Neural progenitor cell (in vitro differentiated cells): ENCODE results near the gene PPP2R2D.

ENCODE experiments used
- EZH2phosphoT487 ChIP-seq: fragments of 200-600 bp; sonication (generic); IDR thresholded peaks from 2 replicates; pipeline ENCODE4 v1.6.1; 2017; ENCODE audit warnings: antibody characterized with exemption
- TF ChIP-seq, protein P1 (sequence below): fragments of 200-600 bp; sonication (generic); IDR thresholded peaks from 2 replicates; pipeline ENCODE4 v1.5.1; 2017; ENCODE audit warnings: antibody characterized with exemption, mild to moderate bottlenecking

DNA sequence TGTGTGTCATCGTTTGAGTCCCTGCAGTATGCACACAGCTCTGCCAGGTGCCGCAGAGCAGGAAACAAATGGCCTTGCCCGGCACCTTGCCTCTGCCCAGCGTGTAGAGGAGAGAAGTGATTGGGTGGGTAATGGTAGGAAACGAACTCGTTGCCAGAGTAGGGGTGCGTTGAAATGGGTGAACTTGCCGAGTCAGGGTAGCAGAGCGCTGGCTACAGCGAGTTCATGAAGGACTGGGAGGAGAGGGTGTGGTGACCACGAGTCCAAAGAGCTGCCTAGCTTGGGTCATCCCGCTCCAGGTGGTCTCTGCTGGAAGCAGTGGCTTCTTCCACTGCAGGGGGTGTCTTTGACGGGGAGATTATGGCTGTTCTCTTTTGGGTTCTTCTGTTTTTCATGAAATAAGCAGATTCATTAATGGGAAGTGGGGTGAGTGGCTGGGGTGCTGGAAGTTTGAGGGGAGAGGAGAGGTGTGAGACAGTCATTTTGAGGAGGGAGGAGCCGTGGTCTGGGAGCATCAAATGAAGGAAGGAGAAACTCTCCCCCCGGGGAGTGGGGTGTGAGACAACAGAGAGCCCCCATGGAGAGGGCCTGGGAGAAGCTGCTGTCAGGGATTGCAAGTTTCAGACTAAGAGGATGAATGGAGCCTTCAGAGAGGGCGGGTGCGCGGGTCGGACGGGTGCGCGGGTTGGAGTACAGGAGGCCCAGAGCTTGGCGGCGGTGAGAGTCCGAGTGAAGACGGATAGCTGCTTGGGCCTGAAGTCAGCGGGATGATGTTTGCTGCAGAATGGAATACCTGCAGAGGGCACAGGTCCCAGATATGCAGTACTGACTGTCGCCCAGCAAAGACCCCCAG is 26.2 kb downstream of the PPP2R2D start:
- TF ChIP-seq EZH2phosphoT487 = no peak
- TF ChIP-seq, protein P1, sequence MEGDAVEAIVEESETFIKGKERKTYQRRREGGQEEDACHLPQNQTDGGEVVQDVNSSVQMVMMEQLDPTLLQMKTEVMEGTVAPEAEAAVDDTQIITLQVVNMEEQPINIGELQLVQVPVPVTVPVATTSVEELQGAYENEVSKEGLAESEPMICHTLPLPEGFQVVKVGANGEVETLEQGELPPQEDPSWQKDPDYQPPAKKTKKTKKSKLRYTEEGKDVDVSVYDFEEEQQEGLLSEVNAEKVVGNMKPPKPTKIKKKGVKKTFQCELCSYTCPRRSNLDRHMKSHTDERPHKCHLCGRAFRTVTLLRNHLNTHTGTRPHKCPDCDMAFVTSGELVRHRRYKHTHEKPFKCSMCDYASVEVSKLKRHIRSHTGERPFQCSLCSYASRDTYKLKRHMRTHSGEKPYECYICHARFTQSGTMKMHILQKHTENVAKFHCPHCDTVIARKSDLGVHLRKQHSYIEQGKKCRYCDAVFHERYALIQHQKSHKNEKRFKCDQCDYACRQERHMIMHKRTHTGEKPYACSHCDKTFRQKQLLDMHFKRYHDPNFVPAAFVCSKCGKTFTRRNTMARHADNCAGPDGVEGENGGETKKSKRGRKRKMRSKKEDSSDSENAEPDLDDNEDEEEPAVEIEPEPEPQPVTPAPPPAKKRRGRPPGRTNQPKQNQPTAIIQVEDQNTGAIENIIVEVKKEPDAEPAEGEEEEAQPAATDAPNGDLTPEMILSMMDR = no peak
